Thoracic aorta (tissue), 2 donors: ENCODE results near the gene HOXA10. TPM values are rescaled to one million over a fixed set of nuclear protein-coding genes. Genes with fewer than 3 reads are reported as not detected.

Experiments used
- ATAC-seq: fragments of 150-250 bp; one replicate; pipeline ENCODE4 v1.8.0; 2017; ENCODE audit warnings: low read depth; ENCODE audit not compliant: insufficient number of reproducible peaks, low FRiP score
- DNase-seq: peaks from one replicate; pipeline ENCODE4 v3.0.0-alpha.2; 2020; ENCODE audit warnings: low spot score
- H3K27ac ChIP-seq, 2 donors: fragments of 200-600 bp; sonication (generic); 1 replicate in 1 of 2; 2 replicates in 1 of 2; pipeline ENCODE4 v1.5.1; 2016; ENCODE audit warnings: mild to moderate bottlenecking in 2 of 2, moderate library complexity in 2 of 2
- H3K27me3 ChIP-seq: fragments of 200-600 bp; sonication (generic); replicated peaks from 2 replicates; pipeline ENCODE4 v1.6.0; 2016; ENCODE audit warnings: mild to moderate bottlenecking; ENCODE audit not compliant: insufficient read depth
- H3K36me3 ChIP-seq: fragments of 200-600 bp; sonication (generic); one replicate; pipeline ENCODE4 v1.5.1; 2016
- H3K4me1 ChIP-seq, 2 donors: fragments of 200-600 bp; sonication (generic); 1 replicate in 1 of 2; 2 replicates in 1 of 2; pipeline versions ENCODE4 v1.5.1 to v1.6.0; 2016; ENCODE audit warnings: low read depth in 2 of 2, mild to moderate bottlenecking in 1 of 2; ENCODE audit not compliant: control insufficient read depth in 1 of 2
- H3K4me3 ChIP-seq: fragments of 200-600 bp; sonication (generic); 2 replicates; pipeline ENCODE4 v1.5.1; 2016; ENCODE audit warnings: mild to moderate bottlenecking
- H3K9me3 ChIP-seq: fragments of 200-600 bp; sonication (generic); 2 replicates; pipeline ENCODE4 v1.5.1; 2016
- total RNA-seq, 2 donors: library from RNA; depleted of rRNA; stranded (reverse); fragments of >200 nt; gene quantifications; one replicate each; pipeline versions ENCODE4 v1.1.0 to v1.2.3, GENCODE V29; 2016
- TF ChIP-seq, protein P1 (sequence below): fragments of 200-600 bp; sonication (generic); IDR thresholded peaks from one replicate; pipeline ENCODE4 v1.5.1; 2019; ENCODE audit warnings: antibody characterized with exemption

Gene HOXA10
- total RNA-seq, 2 donors from 2014 or later: 0.81 TPM; not detected in 1

DNA sequence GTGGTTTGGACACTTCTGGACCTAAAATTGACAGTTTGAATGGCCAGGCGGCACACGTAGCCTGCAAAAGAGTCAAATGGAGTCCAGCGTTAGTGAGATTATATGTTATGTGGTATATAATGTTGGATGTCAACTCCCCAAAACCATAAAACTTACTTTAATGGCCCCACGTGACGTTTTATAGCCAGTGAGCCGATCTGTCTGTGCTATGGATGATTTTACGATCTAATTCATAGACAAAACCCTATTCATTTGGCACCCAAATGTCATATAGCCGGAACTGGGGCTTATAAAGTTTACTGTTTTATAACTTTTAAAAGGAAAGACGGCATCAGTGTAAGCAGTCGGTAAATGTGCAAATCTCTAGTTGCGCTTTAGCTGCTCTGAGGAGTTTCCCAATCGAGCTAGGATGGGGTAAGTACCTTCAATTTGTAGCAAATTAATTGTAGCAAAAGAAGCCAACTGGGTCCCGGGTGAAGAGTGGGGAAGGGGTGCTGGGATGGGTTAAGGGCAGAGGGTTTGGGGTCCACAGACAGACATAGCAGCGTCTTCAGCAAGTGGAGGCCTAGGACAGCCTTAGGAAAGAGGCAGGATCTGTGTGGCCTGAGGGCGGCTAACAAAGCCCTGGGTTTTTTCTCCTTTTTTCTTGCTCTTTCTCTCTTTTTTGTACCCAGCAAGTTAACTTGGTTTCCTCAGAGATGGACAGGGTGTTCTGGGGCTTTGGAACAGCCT is 33.8 kb downstream of the HOXA10 start:
- Histone ChIP-seq H3K4me3 (peak overlapping the region; percentile 48), H3K36me3 (peaks cover 9% of the 10 kb centered on the region), H3K27me3 (no peaks in the 10 kb centered on the region), H3K27ac (peak overlapping the region; percentile 66 to 95), H3K4me1 (peaks cover 7 to 33% of the 10 kb centered on the region in 2 donors), H3K9me3 (no peaks in the 10 kb centered on the region)
- no peak for ATAC-seq
- TF ChIP-seq, protein P1, sequence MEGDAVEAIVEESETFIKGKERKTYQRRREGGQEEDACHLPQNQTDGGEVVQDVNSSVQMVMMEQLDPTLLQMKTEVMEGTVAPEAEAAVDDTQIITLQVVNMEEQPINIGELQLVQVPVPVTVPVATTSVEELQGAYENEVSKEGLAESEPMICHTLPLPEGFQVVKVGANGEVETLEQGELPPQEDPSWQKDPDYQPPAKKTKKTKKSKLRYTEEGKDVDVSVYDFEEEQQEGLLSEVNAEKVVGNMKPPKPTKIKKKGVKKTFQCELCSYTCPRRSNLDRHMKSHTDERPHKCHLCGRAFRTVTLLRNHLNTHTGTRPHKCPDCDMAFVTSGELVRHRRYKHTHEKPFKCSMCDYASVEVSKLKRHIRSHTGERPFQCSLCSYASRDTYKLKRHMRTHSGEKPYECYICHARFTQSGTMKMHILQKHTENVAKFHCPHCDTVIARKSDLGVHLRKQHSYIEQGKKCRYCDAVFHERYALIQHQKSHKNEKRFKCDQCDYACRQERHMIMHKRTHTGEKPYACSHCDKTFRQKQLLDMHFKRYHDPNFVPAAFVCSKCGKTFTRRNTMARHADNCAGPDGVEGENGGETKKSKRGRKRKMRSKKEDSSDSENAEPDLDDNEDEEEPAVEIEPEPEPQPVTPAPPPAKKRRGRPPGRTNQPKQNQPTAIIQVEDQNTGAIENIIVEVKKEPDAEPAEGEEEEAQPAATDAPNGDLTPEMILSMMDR: no peak
- DNase-seq: no peak

DNA sequence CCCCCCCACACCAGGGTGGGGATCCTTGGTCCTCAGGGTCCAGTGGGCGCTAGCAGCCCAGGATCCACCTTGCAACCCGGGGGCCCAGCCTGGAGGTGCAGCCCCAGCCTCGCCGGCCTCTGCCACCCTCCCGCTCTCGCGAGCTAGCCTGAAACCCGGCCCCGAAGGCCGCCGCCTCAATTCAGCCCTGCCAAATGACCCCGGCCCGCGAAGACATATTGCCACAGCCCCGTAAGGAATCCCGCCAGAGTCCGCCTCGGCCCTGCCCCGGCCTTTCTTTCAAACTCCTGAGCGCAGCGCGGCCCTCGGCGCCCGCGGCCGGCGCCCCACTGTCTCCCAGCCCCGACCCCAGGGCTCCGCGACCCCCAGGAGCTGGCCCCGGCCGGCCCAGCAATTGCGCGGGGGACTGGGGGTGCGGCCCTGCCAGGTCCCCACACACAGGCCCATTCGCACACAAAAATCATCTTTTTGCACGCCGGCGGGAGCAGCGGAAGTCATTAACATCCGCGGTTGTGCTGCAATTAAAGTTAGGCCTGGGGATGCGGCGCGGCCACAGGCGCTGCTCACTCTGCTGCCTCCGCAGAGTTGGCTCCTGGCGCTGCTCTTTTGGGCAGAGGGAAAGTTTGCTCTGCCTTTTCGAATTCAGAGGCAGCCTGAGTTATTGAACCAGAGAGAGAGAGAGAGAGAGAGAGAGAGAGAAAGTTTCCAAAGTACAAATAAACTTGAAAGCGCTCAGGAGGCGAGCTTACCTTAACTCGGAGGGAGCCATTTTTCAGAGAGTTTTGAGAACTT is 34.6 kb downstream of the HOXA10 start:
- peak overlapping the region; percentile 66 to 95 for H3K27ac ChIP-seq
- no peaks in the 10 kb centered on the region for H3K27me3 ChIP-seq
- H3K36me3 ChIP-seq: peaks cover 3% of the 10 kb centered on the region
- no peak for ATAC-seq
- peaks cover 7 to 33% of the 10 kb centered on the region in 2 donors for H3K4me1 ChIP-seq
- H3K4me3 ChIP-seq: peak overlapping the region; percentile 48
- no peak for DNase-seq
- TF ChIP-seq, protein P1: no peak
- H3K9me3 ChIP-seq: no peaks in the 10 kb centered on the region

DNA sequence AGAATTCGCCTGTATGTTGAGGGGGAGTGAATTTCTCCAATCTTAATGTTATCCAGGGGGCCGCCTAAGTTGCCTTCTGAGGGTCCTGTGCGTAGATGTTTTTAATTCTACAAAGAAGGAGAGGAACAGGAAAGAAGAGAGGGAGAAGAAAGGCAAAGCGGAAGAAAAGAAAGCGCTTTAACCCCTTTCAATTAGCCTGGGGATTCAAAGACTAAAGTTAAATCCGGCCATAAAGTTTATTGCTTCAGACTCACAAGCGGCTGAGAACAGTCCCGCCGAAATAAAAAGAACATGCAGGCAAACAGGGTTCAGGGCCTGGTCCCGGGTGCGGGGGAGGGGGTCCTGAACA is 35.2 kb downstream of the HOXA10 start:
- Histone ChIP-seq H3K27me3 (no peaks in the 10 kb centered on the region), H3K27ac (peak overlapping the region; percentile 66 to 95), H3K9me3 (no peaks in the 10 kb centered on the region), H3K4me1 (peaks cover 7 to 33% of the 10 kb centered on the region in 2 donors), H3K4me3 (peak overlapping the region; percentile 48), H3K36me3 (peaks cover 3% of the 10 kb centered on the region)
- ATAC-seq: no peak
- DNase-seq: no peak
- TF ChIP-seq, protein P1: no peak

DNA sequence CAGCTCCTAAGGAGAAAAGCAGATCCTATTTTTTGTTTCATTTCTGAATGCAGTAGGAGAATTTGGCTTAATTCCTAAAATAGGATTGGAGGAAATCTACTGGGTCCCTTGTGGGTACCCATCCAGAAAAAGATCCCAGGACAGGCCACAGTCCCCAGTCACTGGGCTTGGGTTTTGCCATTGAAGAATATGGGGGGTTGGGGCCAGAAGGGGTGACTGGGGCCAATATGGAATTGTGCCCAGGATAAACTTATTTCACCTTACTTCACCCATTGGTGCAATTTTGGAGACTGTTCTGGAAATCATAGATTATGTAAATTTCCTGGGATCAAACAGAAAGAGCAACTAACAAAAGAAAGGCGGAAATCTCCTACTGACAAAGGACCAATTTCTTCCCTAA is 35.6 kb downstream of the HOXA10 start:
- DNase-seq: no peak

More for the DNA sequence above, 35.6 kb downstream of the HOXA10 start:
- Histone ChIP-seq H3K4me3 (peak overlapping the region; percentile 48), H3K36me3 (peaks cover 3% of the 10 kb centered on the region), H3K4me1 (peaks cover 7 to 33% of the 10 kb centered on the region in 2 donors), H3K27me3 (no peaks in the 10 kb centered on the region), H3K27ac (peak overlapping the region; percentile 66 to 95), H3K9me3 (no peaks in the 10 kb centered on the region)
- TF ChIP-seq, protein P1: no peak
- no peak for ATAC-seq
